Gastrocnemius medialis (tissue), 4 donors: ENCODE results near the gene NBPF3.
A peak's percentile ranks its signal among the peaks of the same experiment; 100 is the strongest.

Experiments used
- POLR2A ChIP-seq, 2 donors: fragments of 450-650 bp; IDR thresholded peaks; one replicate each; pipeline ENCODE4 v1.6.1; 2017; ENCODE audit warnings: antibody characterized with exemption in 2 of 2, mild to moderate bottlenecking in 2 of 2, moderate library complexity in 2 of 2
- TF ChIP-seq, protein P1 (sequence below), 5 experiments: fragments of 450-650 bp in 3 of 5; fragments of 200-600 bp in 2 of 5; sonication (generic) in 2 of 5; IDR thresholded peaks in 4 of 5; conservative IDR thresholded peaks in 1 of 5; 1 replicate in 4 of 5; 2 replicates in 1 of 5; pipeline ENCODE4 v1.5.1; 2016 to 2019; ENCODE audit warnings: antibody characterized with exemption in 5 of 5, mild to moderate bottlenecking in 3 of 5, moderate library complexity in 3 of 5

DNA sequence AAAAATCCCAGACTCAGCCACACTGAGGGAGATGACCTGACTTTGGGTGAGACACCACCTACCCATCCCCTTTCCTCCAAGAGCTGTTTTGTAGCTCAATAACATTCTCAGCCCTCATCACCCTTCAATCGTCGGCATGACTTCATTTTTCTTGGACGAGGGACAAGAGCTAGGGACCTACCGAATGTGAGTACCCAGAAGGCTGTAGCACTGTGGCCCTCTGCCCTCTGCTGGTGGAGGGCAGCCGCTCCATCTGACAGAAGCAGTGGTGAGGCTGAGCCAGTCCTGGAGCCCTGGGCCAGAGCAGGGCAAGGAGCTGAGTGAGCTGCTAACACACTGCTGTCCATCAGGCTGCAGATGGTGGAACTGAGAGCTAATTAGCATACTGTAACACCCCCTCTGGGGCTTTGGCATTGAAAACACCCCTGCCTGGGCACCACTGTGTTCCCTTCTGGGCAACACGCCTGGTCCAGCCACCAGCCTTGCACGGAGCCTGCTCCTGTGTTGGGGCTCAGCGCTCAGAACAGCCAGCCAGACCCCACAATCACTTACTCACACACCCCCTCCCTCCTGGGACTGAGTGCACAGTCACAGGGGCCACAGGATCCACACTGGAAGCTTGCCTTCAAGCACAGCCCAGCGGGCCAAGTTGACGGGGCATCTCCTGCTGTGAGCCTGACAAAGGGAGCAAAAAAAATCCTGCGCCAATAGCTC, 51.0 kb downstream of the NBPF3 start:
- no peak for TF ChIP-seq POLR2A (IDR thresholded peaks at IDR 0.05)
- TF ChIP-seq, protein P1, sequence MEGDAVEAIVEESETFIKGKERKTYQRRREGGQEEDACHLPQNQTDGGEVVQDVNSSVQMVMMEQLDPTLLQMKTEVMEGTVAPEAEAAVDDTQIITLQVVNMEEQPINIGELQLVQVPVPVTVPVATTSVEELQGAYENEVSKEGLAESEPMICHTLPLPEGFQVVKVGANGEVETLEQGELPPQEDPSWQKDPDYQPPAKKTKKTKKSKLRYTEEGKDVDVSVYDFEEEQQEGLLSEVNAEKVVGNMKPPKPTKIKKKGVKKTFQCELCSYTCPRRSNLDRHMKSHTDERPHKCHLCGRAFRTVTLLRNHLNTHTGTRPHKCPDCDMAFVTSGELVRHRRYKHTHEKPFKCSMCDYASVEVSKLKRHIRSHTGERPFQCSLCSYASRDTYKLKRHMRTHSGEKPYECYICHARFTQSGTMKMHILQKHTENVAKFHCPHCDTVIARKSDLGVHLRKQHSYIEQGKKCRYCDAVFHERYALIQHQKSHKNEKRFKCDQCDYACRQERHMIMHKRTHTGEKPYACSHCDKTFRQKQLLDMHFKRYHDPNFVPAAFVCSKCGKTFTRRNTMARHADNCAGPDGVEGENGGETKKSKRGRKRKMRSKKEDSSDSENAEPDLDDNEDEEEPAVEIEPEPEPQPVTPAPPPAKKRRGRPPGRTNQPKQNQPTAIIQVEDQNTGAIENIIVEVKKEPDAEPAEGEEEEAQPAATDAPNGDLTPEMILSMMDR (IDR thresholded peaks at IDR 0.05 in 4 of 5, conservative IDR thresholded peaks at IDR 0.05 in 1 of 5): peak in 1 of 5 experiments; percentile 29
